Lower lobe of right lung (tissue), 2 donors: ENCODE measurements around the gene HS1BP3. TPM values are rescaled to one million over a fixed set of nuclear protein-coding genes. Genes with fewer than 3 reads are reported as not detected.

ENCODE experiments used
- ATAC-seq, 2 donors: fragments of 200-7000 bp; cut with Tn5 transposase; one replicate each; pipeline ENCODE4 v1.9.1; 2020 to 2022; ENCODE audit warnings: mild to moderate bottlenecking in 2 of 2, moderate library complexity in 2 of 2
- DNase-seq: peaks from one replicate; pipeline ENCODE4 v3.0.0-alpha.2; 2020
- H3K27ac ChIP-seq: fragments of 200-600 bp; one replicate; pipeline ENCODE4 v1.8.0; 2022
- H3K27me3 ChIP-seq: fragments of 200-600 bp; one replicate; pipeline ENCODE4 v1.8.0; 2022; ENCODE audit warnings: low read depth
- H3K36me3 ChIP-seq: fragments of 200-600 bp; one replicate; pipeline ENCODE4 v1.8.0; 2022; ENCODE audit warnings: mild to moderate bottlenecking
- H3K4me1 ChIP-seq: fragments of 200-600 bp; one replicate; pipeline ENCODE4 v1.8.0; 2022
- H3K4me3 ChIP-seq: fragments of 200-600 bp; one replicate; pipeline ENCODE4 v1.8.0; 2022; ENCODE audit warnings: mild to moderate bottlenecking
- H3K9me3 ChIP-seq: fragments of 200-600 bp; one replicate; pipeline ENCODE4 v1.8.0; 2022
- CTCF ChIP-seq: fragments of 200-600 bp; IDR thresholded peaks from one replicate; pipeline ENCODE4 v1.8.0; 2022; ENCODE audit warnings: antibody characterized with exemption, mild to moderate bottlenecking
- intact Hi-C: fragments of 100-400 bp; cut with DNase I; formaldehyde crosslinking; loops from one replicate; pipeline ENCODE4 v1.11.0; 2022
- total RNA-seq: library from RNA; stranded (reverse); fragmentation: NEBNext Ultra II Directional; extraction: Animal tissue kit (Norgen Biotek cat#: 25700); gene quantifications from one replicate; pipeline ENCODE4 v1.2.1, GENCODE V29; 2021
- donor health status: DM: no; HTN: yes; CAD: no; lungs with severe emphysema.

Gene HS1BP3
- total RNA-seq, 1 donor from 2014 or later = 39.9 TPM

- peaks cover 11% of the 10 kb centered on the region for H3K36me3 ChIP-seq
- H3K27ac ChIP-seq = no peak overlapping the region
- intact Hi-C loops = no loop called here
- no peak overlapping the region for H3K4me3 ChIP-seq
- ATAC-seq = no peak
- H3K9me3 ChIP-seq = no peaks in the 10 kb centered on the region
- DNase-seq = no peak
- TF ChIP-seq CTCF = no peak
- H3K27me3 ChIP-seq = no peaks in the 10 kb centered on the region
- H3K4me1 ChIP-seq = no peaks in the 10 kb centered on the region
Measured at GRCh38 chr2:20692081-20692480, 41.2 kb upstream of the HS1BP3 start.

GRCh38 chr2:20691076-20691734 lies 40.3 kb upstream of the HS1BP3 start:
- H3K27ac ChIP-seq = no peak overlapping the region
- intact Hi-C loops = no loop called here
- TF ChIP-seq CTCF = no peak
- H3K4me1 ChIP-seq = no peaks in the 10 kb centered on the region
- H3K9me3 ChIP-seq = no peaks in the 10 kb centered on the region
- DNase-seq (no peak), ATAC-seq (no peak)
- peaks cover 8% of the 10 kb centered on the region for H3K36me3 ChIP-seq
- no peak overlapping the region for H3K4me3 ChIP-seq
- no peaks in the 10 kb centered on the region for H3K27me3 ChIP-seq

GRCh38 chr2:20689428-20690264 lies 38.7 kb upstream of the HS1BP3 start:
- Histone ChIP-seq H3K4me1 (no peaks in the 10 kb centered on the region), H3K27me3 (no peaks in the 10 kb centered on the region), H3K9me3 (no peaks in the 10 kb centered on the region), H3K4me3 (no peak overlapping the region), H3K27ac (no peak overlapping the region), H3K36me3 (peaks cover 17% of the 10 kb centered on the region)
- DNase-seq = no peak
- intact Hi-C loops = no loop called here
- no peak for TF ChIP-seq CTCF
- ATAC-seq = peak; percentile 68 to 78

- ATAC-seq = no peak
- peaks cover 12% of the 10 kb centered on the region for H3K36me3 ChIP-seq
- no peak for DNase-seq
- no peaks in the 10 kb centered on the region for H3K27me3 ChIP-seq
- intact Hi-C loops = no loop called here
- H3K9me3 ChIP-seq = no peaks in the 10 kb centered on the region
- no peaks in the 10 kb centered on the region for H3K4me1 ChIP-seq
- H3K27ac ChIP-seq = no peak overlapping the region
- TF ChIP-seq CTCF = no peak
- H3K4me3 ChIP-seq = no peak overlapping the region
Measured at GRCh38 chr2:20687260-20687832, 36.4 kb upstream of the HS1BP3 start.

- no peak overlapping the region for H3K4me3 ChIP-seq
- ATAC-seq = no peak
- DNase-seq = no peak
- intact Hi-C loops = no loop called here
- H3K27me3 ChIP-seq = no peaks in the 10 kb centered on the region
- no peaks in the 10 kb centered on the region for H3K9me3 ChIP-seq
- no peak for TF ChIP-seq CTCF
- no peak overlapping the region for H3K27ac ChIP-seq
- H3K4me1 ChIP-seq = no peaks in the 10 kb centered on the region
- H3K36me3 ChIP-seq = peaks cover 16% of the 10 kb centered on the region
Measured at GRCh38 chr2:20684581-20685063, 33.7 kb upstream of the HS1BP3 start.
